Endothelial cell of umbilical vein (primary cell): ENCODE data around the gene IGFL4.

Experiments
- CTCF ChIP-seq, 2 donors: IDR thresholded peaks; 1 replicate in 1 of 2; 2 replicates in 1 of 2; pipeline ENCODE4 v1.5.1; 2011; ENCODE audit warnings: low read length in 2 of 2, mild to moderate bottlenecking in 2 of 2, moderate library complexity in 2 of 2, control low read depth in 1 of 2, inconsistent platforms in 1 of 2, low read depth in 1 of 2; ENCODE audit not compliant: insufficient read depth in 1 of 2; ENCODE audit errors: extremely low read depth in 1 of 2
- EZH2 ChIP-seq: IDR thresholded peaks from 2 replicates; pipeline ENCODE4 v1.6.1; 2012; ENCODE audit warnings: borderline replicate concordance, low read depth, mild to moderate bottlenecking, moderate library complexity, low read length, inconsistent platforms; ENCODE audit not compliant: severe bottlenecking
- FOS ChIP-seq: IDR thresholded peaks from 2 replicates; pipeline ENCODE4 v1.6.1; 2011; ENCODE audit warnings: mild to moderate bottlenecking, low read length, moderate library complexity, borderline replicate concordance; ENCODE audit not compliant: insufficient read depth
- JUN ChIP-seq: IDR thresholded peaks from 2 replicates; pipeline ENCODE4 v1.6.1; 2011; ENCODE audit warnings: borderline replicate concordance, low read depth; ENCODE audit not compliant: insufficient read length, insufficient read depth
- MAX ChIP-seq: IDR thresholded peaks from 2 replicates; pipeline ENCODE4 v1.6.1; 2011; ENCODE audit not compliant: insufficient read depth, insufficient read length
- MYC ChIP-seq: IDR thresholded peaks from one replicate; pipeline ENCODE4 v1.6.1; 2011; ENCODE audit warnings: mild to moderate bottlenecking, low read depth, low read length
- POLR2A ChIP-seq: IDR thresholded peaks from 2 replicates; pipeline ENCODE4 v1.6.1; 2012; ENCODE audit warnings: low read depth, mild to moderate bottlenecking, control low read depth, low read length
- POLR2AphosphoS5 ChIP-seq: IDR thresholded peaks from 2 replicates; pipeline ENCODE4 v1.6.1; 2012; ENCODE audit warnings: low read depth, mild to moderate bottlenecking, control low read depth, low read length, moderate library complexity; ENCODE audit not compliant: insufficient read depth

- TF ChIP-seq POLR2A = no peak
- no peak for TF ChIP-seq CTCF (IDR thresholded peaks at IDR 0.05; ENCODE audit: extremely low read depth in 1 of 2, insufficient read depth in 1 of 2, low read depth in 1 of 2, low read length in 2 of 2)
- TF ChIP-seq POLR2AphosphoS5 = no peak
- TF ChIP-seq EZH2 = no peak
- TF ChIP-seq MAX = no peak
- no peak for TF ChIP-seq FOS
- TF ChIP-seq JUN = no peak
- no peak for TF ChIP-seq MYC
Measured at GRCh38 chr19:46058778-46059177, 18.0 kb upstream of the IGFL4 start.
